BLaER1 (cell line): ENCODE measurements around the gene BPGM.

ENCODE experiments used
- H3K27ac ChIP-seq: shearing (Covaris generic); formaldehyde crosslinking; 2 replicates; pipeline ENCODE4 v1.8.1; 2022
- H3K27me3 ChIP-seq: shearing (Covaris generic); formaldehyde crosslinking; 2 replicates; pipeline ENCODE4 v1.8.1; 2022
- H3K36me3 ChIP-seq: shearing (Covaris generic); formaldehyde crosslinking; 2 replicates; pipeline ENCODE4 v1.8.1; 2022
- H3K4me1 ChIP-seq: shearing (Covaris generic); formaldehyde crosslinking; 2 replicates; pipeline ENCODE4 v1.8.1; 2022
- H3K4me2 ChIP-seq: shearing (Covaris generic); formaldehyde crosslinking; 2 replicates; pipeline ENCODE4 v1.8.1; 2022
- H3K4me3 ChIP-seq: shearing (Covaris generic); formaldehyde crosslinking; 2 replicates; pipeline ENCODE4 v1.8.1; 2022
- H3K9ac ChIP-seq: shearing (Covaris generic); formaldehyde crosslinking; 2 replicates; pipeline ENCODE4 v1.8.1; 2022
- H3K9me3 ChIP-seq: shearing (Covaris generic); formaldehyde crosslinking; 2 replicates; pipeline ENCODE4 v1.8.1; 2022
- H4K20me1 ChIP-seq: shearing (Covaris generic); formaldehyde crosslinking; 2 replicates; pipeline ENCODE4 v1.8.1; 2022
- Cebpa-rat ChIP-seq: shearing (Covaris generic); IDR thresholded peaks from 2 replicates; pipeline ENCODE4 v1.8.1; 2022

BPGM gene

DNA sequence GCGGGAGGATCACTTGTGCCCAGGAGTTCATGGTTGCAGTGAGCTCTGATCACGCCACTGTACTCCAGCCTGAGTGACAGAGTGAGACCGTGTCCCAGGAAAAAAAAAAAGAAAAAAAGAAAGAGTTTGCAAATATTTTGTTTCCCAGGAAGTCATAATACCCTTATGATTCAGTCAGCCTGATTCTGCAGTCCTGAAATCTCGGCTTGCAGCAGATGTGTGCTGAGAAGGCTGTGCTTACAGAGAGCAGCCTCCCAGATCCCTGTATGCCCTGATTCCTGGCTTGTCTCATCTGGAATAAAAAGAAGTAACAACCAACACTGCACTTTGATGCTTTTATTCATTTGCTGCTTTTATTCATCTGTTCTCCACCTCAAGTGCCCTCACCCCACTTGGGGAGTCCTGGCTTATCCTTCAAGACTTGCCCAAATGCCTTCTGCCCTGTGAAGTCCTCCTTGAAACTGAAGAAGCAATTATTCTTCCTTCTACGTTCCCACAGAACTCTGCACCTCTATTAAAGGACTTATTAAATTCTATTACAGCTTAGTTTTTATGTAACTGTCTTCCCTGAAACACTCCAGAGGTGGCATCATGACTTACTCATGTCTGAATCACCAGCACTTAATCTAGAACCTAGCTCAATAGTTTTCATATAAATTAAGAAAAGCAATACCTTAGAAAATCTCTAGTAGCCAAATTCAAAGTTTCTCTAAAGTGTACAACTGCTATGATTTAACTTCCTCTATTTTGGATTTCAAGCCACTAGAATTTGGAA, 27.7 kb upstream of the BPGM start:
- Histone ChIP-seq H3K27me3 (no peaks in the 10 kb centered on the region), H3K9ac (no peak overlapping the region), H3K27ac (no peak overlapping the region), H3K9me3 (no peaks in the 10 kb centered on the region), H4K20me1 (no peaks in the 10 kb centered on the region), H3K4me2 (no peak overlapping the region), H3K36me3 (no peaks in the 10 kb centered on the region), H3K4me3 (no peak overlapping the region), H3K4me1 (no peaks in the 10 kb centered on the region)
- no peak for TF ChIP-seq Cebpa-rat

DNA sequence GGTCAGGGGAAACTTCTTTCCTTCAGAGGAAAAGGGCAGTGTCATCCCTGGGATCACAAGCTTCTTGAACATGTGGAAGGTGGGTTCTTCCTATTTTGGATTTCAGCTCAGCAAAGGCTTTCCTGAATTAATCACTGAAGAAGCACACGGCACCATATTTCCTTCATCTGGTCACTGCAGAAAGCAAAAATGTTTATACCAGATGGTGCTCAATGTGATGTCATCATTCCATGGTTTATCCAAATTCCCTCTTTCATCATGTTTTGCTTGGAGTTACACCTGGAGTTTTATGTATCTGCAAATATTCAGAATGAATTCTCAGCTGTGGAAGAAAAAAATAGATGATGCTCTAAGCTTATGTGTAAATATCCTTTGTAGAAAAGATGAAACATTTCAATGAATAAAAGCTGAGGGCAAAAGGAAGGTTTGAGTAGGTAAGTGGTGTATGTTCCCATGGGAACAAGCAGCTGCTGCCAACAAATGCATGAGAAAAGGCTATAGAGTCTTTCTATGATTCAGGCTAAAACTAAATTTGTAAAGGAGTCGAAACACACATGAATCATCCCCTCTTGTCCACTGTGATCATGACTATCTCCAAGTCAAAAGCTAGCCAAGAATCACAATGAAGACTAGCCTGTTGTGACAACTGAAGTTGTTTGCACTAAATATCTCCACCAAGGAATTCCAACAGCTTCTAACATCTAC, 26.9 kb upstream of the BPGM start:
- Histone ChIP-seq H3K36me3 (no peaks in the 10 kb centered on the region), H4K20me1 (no peaks in the 10 kb centered on the region), H3K4me1 (no peaks in the 10 kb centered on the region), H3K4me3 (no peak overlapping the region), H3K9ac (no peak overlapping the region), H3K9me3 (no peaks in the 10 kb centered on the region), H3K27me3 (no peaks in the 10 kb centered on the region), H3K4me2 (no peak overlapping the region), H3K27ac (no peak overlapping the region)
- TF ChIP-seq Cebpa-rat: no peak

DNA sequence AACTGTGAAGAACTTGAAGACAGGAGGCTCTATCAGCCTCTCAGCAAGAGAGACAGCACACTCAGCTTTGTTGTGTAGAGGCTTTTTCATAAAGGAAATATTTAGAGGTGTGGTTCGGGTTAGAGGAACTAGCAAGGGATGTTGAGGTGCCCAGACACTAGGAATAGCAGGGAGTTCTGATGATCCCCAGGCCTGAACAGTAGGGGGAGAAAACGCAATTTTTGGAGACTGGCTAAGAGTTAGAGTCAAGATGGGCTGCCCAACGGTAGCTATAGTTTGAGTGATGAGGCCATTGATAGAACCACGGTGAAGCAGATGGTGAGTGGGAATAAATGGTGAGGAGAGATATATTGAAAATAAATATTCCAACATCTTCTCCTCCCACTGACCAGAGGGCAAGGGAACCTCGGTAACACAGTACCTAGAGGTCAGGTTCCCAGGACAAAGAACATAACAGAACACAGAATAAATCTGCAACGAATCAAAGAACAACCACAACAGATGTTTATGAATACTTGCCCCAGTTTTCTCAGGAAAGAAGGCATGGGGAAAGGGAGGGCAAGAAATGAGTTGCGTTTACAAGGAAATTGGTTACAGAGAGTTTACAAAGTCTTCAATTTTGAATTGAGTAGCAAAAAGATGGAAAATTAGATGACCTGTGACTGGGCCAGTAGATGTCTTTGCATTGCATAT, 24.2 kb upstream of the BPGM start:
- H4K20me1 ChIP-seq: no peaks in the 10 kb centered on the region
- no peaks in the 10 kb centered on the region for H3K9me3 ChIP-seq
- H3K9ac ChIP-seq: no peak overlapping the region
- no peaks in the 10 kb centered on the region for H3K27me3 ChIP-seq
- no peaks in the 10 kb centered on the region for H3K4me1 ChIP-seq
- H3K4me3 ChIP-seq: no peak overlapping the region
- H3K27ac ChIP-seq: no peak overlapping the region
- no peak for TF ChIP-seq Cebpa-rat
- H3K4me2 ChIP-seq: no peak overlapping the region
- no peaks in the 10 kb centered on the region for H3K36me3 ChIP-seq

DNA sequence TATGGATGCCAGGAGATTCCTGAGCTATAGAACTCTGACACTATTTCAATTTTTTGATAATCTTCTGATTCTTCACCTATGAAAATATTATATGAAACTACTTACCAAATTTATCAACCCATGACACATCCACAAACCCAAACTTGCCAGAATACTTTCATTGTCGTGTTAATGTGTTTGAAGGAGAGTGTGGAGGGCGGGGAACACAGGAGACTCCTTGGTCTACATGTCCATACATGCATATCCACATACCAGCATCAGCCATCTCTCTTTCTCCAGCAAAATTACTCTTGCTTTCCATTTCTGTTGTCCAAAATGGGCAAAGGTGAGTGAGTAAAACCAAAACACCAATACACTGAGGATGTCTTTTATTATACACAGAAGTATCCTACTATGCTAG, 23.5 kb upstream of the BPGM start:
- H3K9me3 ChIP-seq: no peaks in the 10 kb centered on the region
- H3K27me3 ChIP-seq: no peaks in the 10 kb centered on the region
- no peaks in the 10 kb centered on the region for H3K4me1 ChIP-seq
- H3K27ac ChIP-seq: no peak overlapping the region
- no peaks in the 10 kb centered on the region for H3K36me3 ChIP-seq
- no peak overlapping the region for H3K9ac ChIP-seq
- TF ChIP-seq Cebpa-rat: no peak
- no peak overlapping the region for H3K4me3 ChIP-seq
- no peak overlapping the region for H3K4me2 ChIP-seq
- H4K20me1 ChIP-seq: no peaks in the 10 kb centered on the region

DNA sequence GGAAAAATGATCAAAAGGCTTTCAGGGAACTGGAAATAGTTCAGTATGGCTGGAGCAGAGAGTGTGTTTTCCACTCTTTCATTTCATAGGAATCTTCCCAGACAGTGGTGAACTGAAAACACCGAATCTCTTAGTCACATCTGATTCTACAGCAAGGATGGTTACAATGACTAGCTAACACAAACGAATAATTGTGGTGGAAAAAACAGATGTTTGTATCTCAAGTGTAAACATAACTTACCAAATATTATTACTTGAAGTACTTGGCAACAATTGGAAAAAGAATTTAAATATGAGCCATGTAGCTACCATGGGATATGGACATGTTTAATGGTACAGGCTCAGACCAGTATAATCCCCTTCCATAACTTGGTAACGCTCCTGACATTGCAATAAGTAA, 21.1 kb upstream of the BPGM start:
- no peak for TF ChIP-seq Cebpa-rat
- Histone ChIP-seq H3K4me1 (no peaks in the 10 kb centered on the region), H3K9me3 (no peaks in the 10 kb centered on the region), H3K4me2 (no peak overlapping the region), H3K9ac (no peak overlapping the region), H3K4me3 (no peak overlapping the region), H3K36me3 (no peaks in the 10 kb centered on the region), H3K27me3 (no peaks in the 10 kb centered on the region), H3K27ac (no peak overlapping the region), H4K20me1 (no peaks in the 10 kb centered on the region)

DNA sequence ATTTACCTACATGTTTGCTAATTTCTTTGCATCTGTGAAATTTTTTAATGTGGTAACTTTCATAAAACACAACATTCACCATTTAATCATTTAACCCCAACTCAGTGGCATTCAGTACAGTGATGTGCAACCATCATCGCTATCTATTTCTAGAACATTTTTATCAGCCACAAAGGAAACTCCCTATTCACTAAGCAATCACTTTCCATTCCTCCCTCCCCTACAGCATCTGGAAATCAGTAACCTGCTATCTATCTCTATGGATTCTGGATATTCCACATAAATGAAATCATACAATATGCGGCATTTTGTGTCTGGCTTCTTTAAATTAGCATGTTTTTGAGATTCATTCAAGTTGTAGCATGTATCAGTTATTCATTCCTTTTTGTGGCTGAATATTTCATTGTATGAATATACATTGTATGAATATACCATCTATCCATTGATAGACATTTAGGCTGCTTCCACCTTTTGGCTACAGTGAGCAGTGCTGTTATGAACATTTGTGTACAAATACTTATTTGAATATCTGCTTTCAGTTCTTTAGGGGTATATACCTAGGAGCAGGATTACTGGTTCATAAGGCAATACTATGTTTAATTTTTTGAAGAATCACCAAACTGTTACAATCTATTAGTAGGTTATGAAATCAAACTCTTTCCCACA, 19.4 kb upstream of the BPGM start:
- Histone ChIP-seq H3K4me2 (no peak overlapping the region), H3K27ac (no peak overlapping the region), H3K36me3 (no peaks in the 10 kb centered on the region), H3K4me1 (no peaks in the 10 kb centered on the region), H3K9me3 (no peaks in the 10 kb centered on the region), H3K9ac (no peak overlapping the region), H3K4me3 (no peak overlapping the region), H3K27me3 (no peaks in the 10 kb centered on the region), H4K20me1 (no peaks in the 10 kb centered on the region)
- TF ChIP-seq Cebpa-rat: no peak

DNA sequence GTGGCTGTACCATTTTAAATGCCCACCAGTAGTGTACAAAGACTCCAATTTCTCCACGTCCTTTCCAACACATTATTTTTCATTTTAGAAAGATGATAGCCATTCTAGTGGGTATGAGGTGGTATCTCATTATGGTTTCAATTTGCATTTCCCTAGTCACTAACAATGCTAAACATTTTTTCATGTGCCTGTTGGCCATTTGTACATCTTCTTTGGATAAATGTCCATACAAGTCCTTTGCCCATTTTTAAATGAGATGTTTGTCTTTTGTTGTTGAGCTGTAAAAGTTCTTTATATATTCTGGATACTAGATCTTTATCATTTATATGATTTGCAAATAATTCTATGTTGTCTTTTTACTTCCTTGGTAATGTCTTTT, 18.9 kb upstream of the BPGM start:
- H3K36me3 ChIP-seq: no peaks in the 10 kb centered on the region
- no peak overlapping the region for H3K4me3 ChIP-seq
- H3K27me3 ChIP-seq: no peaks in the 10 kb centered on the region
- TF ChIP-seq Cebpa-rat: no peak
- H3K9me3 ChIP-seq: no peaks in the 10 kb centered on the region
- H3K4me1 ChIP-seq: no peaks in the 10 kb centered on the region
- no peak overlapping the region for H3K27ac ChIP-seq
- H3K9ac ChIP-seq: no peak overlapping the region
- no peak overlapping the region for H3K4me2 ChIP-seq
- no peaks in the 10 kb centered on the region for H4K20me1 ChIP-seq

DNA sequence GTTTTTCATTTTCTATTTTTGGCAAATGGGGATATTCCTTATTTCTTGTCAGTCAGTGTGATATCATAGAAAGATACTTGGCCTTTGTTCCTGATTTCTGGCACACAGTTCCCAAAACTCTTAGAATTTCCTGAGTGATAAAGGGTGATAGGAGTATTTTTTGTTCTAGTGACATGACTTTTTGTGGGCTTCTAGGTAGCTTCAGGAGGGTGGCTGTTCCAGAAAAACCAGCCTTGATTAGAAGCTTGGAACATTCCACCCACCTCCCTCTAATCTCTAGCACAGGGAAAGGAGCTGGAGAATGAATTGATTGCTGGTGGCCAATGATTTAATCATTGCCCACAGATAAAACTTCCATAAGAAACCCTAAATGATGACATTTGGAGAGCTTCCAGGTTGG, 17.2 kb upstream of the BPGM start:
- no peak overlapping the region for H3K9ac ChIP-seq
- TF ChIP-seq Cebpa-rat: no peak

DNA sequence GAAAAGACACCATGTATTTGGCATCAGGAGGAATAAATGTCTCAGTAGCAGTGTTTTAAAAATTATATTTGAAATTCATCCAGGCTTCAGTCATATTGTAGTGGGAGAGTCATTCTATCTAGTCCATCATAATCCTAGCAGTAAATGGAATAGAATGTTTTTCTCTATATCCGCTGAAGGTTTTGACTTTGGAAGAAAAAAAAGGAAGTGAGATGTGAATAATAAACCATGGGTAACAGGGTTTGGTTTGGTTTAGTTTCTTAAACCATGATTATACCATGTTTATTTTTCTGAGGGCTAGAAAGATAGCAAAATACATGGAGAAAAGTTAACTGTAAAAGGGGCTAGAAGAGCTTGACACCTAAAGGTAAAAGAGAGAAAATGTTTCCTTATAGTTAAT, 16.4 kb upstream of the BPGM start:
- Histone ChIP-seq H3K4me1 (no peaks in the 10 kb centered on the region), H3K27me3 (no peaks in the 10 kb centered on the region), H3K4me2 (no peak overlapping the region), H3K4me3 (no peak overlapping the region), H3K27ac (no peak overlapping the region), H4K20me1 (no peaks in the 10 kb centered on the region), H3K36me3 (no peaks in the 10 kb centered on the region), H3K9me3 (no peaks in the 10 kb centered on the region), H3K9ac (no peak overlapping the region)
- TF ChIP-seq Cebpa-rat: no peak

More for the DNA sequence above, 17.2 kb upstream of the BPGM start:
- no peak overlapping the region for H3K27ac ChIP-seq
- H3K4me1 ChIP-seq: no peaks in the 10 kb centered on the region
- no peak overlapping the region for H3K4me2 ChIP-seq
- no peaks in the 10 kb centered on the region for H3K9me3 ChIP-seq
- no peak overlapping the region for H3K4me3 ChIP-seq
- no peaks in the 10 kb centered on the region for H3K27me3 ChIP-seq
- H4K20me1 ChIP-seq: no peaks in the 10 kb centered on the region
- no peaks in the 10 kb centered on the region for H3K36me3 ChIP-seq

DNA sequence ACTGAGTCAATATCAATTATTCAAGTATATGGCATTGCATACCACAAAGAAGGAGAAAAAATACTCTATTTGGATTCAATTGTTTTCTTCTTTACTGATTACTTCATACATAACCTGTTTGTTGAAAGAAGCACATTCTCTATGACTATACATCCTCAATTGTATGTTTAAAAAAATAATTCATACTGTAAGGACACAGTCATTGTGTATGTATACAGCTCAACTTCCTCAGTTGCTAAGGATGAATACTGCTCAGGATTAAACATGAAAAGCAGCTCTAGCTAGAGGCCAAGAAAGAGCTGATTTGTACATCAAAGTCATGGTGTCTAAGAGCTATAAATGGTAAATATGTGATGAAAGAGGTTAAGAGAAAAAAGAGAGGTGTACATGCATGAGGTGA, 15.8 kb upstream of the BPGM start:
- Histone ChIP-seq H3K9ac (no peak overlapping the region), H3K27ac (no peak overlapping the region), H3K4me2 (no peak overlapping the region), H3K36me3 (no peaks in the 10 kb centered on the region), H3K4me3 (no peak overlapping the region), H3K4me1 (no peaks in the 10 kb centered on the region), H3K27me3 (no peaks in the 10 kb centered on the region), H4K20me1 (no peaks in the 10 kb centered on the region), H3K9me3 (no peaks in the 10 kb centered on the region)
- TF ChIP-seq Cebpa-rat: no peak
